ENCODE measurements around the gene ACIN1. TPM values are rescaled to one million over a fixed set of nuclear protein-coding genes. Genes with fewer than 3 reads are reported as not detected.

Gene ACIN1
- total RNA-seq, 1 experiment from 2014 or later, result 179 TPM

DNA sequence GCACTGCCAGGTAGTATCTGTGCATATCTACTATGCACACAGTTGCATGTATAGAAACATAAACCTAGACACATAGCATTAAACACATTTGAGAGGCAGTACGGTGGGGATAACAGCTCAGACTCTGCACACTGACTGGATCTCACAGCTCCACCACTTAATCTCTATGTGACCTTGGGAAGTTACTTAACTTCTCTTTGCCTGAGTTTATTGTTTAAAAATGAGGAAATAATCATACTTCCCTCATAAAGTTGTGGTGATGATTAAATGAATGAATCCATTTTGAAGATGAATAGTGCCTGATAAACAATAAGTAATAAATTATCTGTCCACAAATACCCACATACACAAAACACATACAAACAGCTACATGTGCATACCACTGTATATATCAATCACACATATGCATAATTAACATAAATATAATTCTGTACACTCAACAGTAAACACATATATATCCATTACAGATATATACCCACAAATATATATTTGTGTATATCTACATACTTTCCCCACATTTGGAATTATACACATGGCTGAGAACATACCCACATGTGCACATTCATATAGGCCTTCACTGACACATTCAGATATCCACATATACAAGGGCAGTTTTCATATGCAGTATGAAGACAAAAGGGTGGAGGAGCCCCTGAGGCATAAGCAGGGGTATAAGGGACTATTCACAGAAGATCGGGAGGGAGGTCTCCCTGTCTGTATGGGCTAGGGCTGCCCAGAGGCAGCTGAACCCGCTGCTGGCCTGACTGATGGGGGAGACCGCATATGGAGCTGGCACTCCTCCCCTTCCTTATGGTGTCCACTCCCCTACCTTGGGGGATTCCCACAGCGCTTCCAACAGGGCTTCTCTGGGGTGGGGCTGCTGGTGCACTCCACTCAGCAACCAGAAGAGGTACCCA lies 43.5 kb downstream of the ACIN1 start:
- ATAC-seq (no peak), DNase-seq (ENCODE audit: low read depth, low spot score) (no peak)
- intact Hi-C loops (cut with micrococcal nuclease), result no loop called here
- no peaks in the 10 kb centered on the region for H3K9me3 ChIP-seq (ENCODE audit: control insufficient read depth in 1 of 2, insufficient read depth in 1 of 2, low read depth in 1 of 2, low read length in 2 of 2)
- no TSS peak for BruUV-seq (replicated peaks)
- H3K79me2 ChIP-seq (ENCODE audit: insufficient read depth, low read length), result no peaks in the 10 kb centered on the region
- ChIA-PET RAD21 (ENCODE audit: low non-redundant PET in 1 of 2, low total read pairs in 2 of 2, uncharacterized antibody in 2 of 2, unreplicated experiment in 2 of 2) (interaction anchor here in 1 of 2 experiments (1.0 kb wide), 1 partner anchor 65 kb away, joined by 5 read pairs; no protein-coding TSS in a partner anchor), CTCF (interaction anchor here (1.2 to 2.2 kb wide), 4 partner anchors 17 to 65 kb away, joined by 3 to 8 read pairs (median 7); no protein-coding TSS in a partner anchor), POLR2A (no interaction called here)
- no peak overlapping the region for H3K4me2 ChIP-seq (ENCODE audit: low read length)
- H3K27me3 ChIP-seq (ENCODE audit: insufficient read depth, low read length), result no peaks in the 10 kb centered on the region
- no peaks in the 10 kb centered on the region for H3K9me2 ChIP-seq (ENCODE audit: insufficient read depth)
- H3K36me3 ChIP-seq (ENCODE audit: control insufficient read depth in 1 of 2, insufficient read depth in 2 of 2, low read length in 2 of 2), result no peaks in the 10 kb centered on the region
- H4K20me1 ChIP-seq (ENCODE audit: insufficient read depth), result no peaks in the 10 kb centered on the region
- H3K27ac ChIP-seq (ENCODE audit: low read depth, low read length), result no peak overlapping the region
- H3K9ac ChIP-seq (ENCODE audit: low read length), result no peak overlapping the region
- peaks cover 9% of the 10 kb centered on the region in 2 experiments for H3K4me1 ChIP-seq (ENCODE audit: control insufficient read depth in 1 of 2, insufficient read depth in 2 of 2, low read length in 2 of 2)
- H3K4me3 ChIP-seq (replicated peaks in 1 of 2; ENCODE audit: low read depth in 1 of 2, low read length in 2 of 2), result no peak overlapping the region
- H2AFZ ChIP-seq (ENCODE audit: low read depth, low read length, poor library complexity, severe bottlenecking), result no peak overlapping the region
- no peak for TF ChIP-seq EZH2phosphoT487 (IDR thresholded peaks at IDR 0.05; ENCODE audit: borderline replicate concordance)
- no peak for TF ChIP-seq EGR1 (IDR thresholded peaks at IDR 0.05; ENCODE audit: low read depth)
- TF ChIP-seq, protein P1, sequence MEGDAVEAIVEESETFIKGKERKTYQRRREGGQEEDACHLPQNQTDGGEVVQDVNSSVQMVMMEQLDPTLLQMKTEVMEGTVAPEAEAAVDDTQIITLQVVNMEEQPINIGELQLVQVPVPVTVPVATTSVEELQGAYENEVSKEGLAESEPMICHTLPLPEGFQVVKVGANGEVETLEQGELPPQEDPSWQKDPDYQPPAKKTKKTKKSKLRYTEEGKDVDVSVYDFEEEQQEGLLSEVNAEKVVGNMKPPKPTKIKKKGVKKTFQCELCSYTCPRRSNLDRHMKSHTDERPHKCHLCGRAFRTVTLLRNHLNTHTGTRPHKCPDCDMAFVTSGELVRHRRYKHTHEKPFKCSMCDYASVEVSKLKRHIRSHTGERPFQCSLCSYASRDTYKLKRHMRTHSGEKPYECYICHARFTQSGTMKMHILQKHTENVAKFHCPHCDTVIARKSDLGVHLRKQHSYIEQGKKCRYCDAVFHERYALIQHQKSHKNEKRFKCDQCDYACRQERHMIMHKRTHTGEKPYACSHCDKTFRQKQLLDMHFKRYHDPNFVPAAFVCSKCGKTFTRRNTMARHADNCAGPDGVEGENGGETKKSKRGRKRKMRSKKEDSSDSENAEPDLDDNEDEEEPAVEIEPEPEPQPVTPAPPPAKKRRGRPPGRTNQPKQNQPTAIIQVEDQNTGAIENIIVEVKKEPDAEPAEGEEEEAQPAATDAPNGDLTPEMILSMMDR (IDR thresholded peaks at IDR 0.05 in 2 of 3, conservative IDR thresholded peaks at IDR 0.05 in 1 of 3; ENCODE audit: borderline replicate concordance in 1 of 3, insufficient read depth in 1 of 3, low read depth in 2 of 3, low read length in 2 of 3), result no peak
- TF ChIP-seq, protein P2, sequence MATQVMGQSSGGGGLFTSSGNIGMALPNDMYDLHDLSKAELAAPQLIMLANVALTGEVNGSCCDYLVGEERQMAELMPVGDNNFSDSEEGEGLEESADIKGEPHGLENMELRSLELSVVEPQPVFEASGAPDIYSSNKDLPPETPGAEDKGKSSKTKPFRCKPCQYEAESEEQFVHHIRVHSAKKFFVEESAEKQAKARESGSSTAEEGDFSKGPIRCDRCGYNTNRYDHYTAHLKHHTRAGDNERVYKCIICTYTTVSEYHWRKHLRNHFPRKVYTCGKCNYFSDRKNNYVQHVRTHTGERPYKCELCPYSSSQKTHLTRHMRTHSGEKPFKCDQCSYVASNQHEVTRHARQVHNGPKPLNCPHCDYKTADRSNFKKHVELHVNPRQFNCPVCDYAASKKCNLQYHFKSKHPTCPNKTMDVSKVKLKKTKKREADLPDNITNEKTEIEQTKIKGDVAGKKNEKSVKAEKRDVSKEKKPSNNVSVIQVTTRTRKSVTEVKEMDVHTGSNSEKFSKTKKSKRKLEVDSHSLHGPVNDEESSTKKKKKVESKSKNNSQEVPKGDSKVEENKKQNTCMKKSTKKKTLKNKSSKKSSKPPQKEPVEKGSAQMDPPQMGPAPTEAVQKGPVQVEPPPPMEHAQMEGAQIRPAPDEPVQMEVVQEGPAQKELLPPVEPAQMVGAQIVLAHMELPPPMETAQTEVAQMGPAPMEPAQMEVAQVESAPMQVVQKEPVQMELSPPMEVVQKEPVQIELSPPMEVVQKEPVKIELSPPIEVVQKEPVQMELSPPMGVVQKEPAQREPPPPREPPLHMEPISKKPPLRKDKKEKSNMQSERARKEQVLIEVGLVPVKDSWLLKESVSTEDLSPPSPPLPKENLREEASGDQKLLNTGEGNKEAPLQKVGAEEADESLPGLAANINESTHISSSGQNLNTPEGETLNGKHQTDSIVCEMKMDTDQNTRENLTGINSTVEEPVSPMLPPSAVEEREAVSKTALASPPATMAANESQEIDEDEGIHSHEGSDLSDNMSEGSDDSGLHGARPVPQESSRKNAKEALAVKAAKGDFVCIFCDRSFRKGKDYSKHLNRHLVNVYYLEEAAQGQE (IDR thresholded peaks at IDR 0.05; ENCODE audit: low read depth), result no peak
- no peak for TF ChIP-seq SRF (IDR thresholded peaks at IDR 0.05; ENCODE audit: low read depth)
- TF ChIP-seq POLR2AphosphoS5 (IDR thresholded peaks at IDR 0.05; ENCODE audit: low read depth, low read length), result no peak
- TF ChIP-seq, protein P3, sequence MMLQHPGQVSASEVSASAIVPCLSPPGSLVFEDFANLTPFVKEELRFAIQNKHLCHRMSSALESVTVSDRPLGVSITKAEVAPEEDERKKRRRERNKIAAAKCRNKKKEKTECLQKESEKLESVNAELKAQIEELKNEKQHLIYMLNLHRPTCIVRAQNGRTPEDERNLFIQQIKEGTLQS (IDR thresholded peaks at IDR 0.05), result no peak
- TF ChIP-seq MAX (IDR thresholded peaks at IDR 0.05), result no peak
- TF ChIP-seq ZNF274 (IDR thresholded peaks at IDR 0.05; ENCODE audit: low read depth, low read length), result no peak
- TF ChIP-seq, protein P4, sequence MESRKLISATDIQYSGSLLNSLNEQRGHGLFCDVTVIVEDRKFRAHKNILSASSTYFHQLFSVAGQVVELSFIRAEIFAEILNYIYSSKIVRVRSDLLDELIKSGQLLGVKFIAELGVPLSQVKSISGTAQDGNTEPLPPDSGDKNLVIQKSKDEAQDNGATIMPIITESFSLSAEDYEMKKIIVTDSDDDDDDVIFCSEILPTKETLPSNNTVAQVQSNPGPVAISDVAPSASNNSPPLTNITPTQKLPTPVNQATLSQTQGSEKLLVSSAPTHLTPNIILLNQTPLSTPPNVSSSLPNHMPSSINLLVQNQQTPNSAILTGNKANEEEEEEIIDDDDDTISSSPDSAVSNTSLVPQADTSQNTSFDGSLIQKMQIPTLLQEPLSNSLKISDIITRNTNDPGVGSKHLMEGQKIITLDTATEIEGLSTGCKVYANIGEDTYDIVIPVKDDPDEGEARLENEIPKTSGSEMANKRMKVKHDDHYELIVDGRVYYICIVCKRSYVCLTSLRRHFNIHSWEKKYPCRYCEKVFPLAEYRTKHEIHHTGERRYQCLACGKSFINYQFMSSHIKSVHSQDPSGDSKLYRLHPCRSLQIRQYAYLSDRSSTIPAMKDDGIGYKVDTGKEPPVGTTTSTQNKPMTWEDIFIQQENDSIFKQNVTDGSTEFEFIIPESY (IDR thresholded peaks at IDR 0.05; ENCODE audit: extremely low read depth, insufficient replicate concordance, low read length), result no peak
- TF ChIP-seq EZH2 (IDR thresholded peaks at IDR 0.05), result no peak
- no peak for TF ChIP-seq ELF1 (IDR thresholded peaks at IDR 0.05; ENCODE audit: borderline replicate concordance, low read depth)
- TF ChIP-seq FOSL1 (IDR thresholded peaks at IDR 0.05; ENCODE audit: low read depth), result no peak
- no peak for TF ChIP-seq TCF7L2 (IDR thresholded peaks at IDR 0.05; ENCODE audit: borderline replicate concordance, extremely low read depth, insufficient read depth, insufficient read length)
- no peak for TF ChIP-seq ZFX (IDR thresholded peaks at IDR 0.05)
- TF ChIP-seq POLR2A (IDR thresholded peaks at IDR 0.05; ENCODE audit: borderline replicate concordance, extremely low read depth, insufficient read depth, insufficient read length), result no peak
- TF ChIP-seq CBX3 (IDR thresholded peaks at IDR 0.05; ENCODE audit: low read depth), result no peak
- TF ChIP-seq SIN3A (IDR thresholded peaks at IDR 0.05; ENCODE audit: low read depth), result no peak
- TF ChIP-seq JUND (IDR thresholded peaks at IDR 0.05), result no peak

Measured in HCT116 (cell line).